ENCODE measurements around the gene CLEC4E.

DNA sequence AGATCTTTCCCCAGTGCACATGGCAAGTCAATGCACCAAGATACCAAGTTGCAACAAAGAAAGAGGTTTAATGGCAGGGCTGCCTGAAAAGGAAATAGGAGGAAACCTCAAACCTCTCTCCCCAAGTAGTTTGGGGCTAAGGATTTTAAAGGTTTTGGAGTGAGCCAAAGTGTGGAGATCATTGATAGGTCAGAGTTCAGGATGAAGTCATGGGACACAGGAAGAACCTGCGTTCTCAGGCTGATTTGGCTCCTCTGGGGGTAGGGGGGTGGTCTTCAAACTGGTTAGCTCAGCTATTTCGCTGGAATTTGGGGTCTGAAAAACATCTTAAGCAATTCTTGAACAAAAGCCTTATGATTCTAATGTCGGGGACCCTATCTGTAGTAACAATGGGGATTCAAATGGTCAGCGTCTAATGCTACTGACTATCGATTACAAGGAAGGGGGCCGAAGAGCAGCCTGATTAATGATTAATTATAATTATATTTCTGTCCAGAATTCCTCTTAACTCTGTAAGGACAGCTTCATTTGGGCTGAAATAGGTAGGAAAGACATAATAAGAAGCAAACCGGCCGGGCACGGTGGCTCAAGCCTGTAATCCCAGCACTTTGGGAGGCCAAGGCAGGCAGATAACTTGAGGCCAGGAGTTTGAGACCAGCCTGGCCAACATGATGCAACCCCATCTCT lies 40.5 kb upstream of the CLEC4E start:
- TF ChIP-seq CTCF (conservative IDR thresholded peaks at IDR 0.05; ENCODE audit: low read depth, low read length) (no peak), RCOR1 (IDR thresholded peaks at IDR 0.05; ENCODE audit: insufficient replicate concordance, low read length) (no peak), CHD1 (IDR thresholded peaks at IDR 0.05; ENCODE audit: low read depth, low read length) (no peak), SMC3 (IDR thresholded peaks at IDR 0.05; ENCODE audit: low read depth, low read length) (no peak), POLR2A (IDR thresholded peaks at IDR 0.05; ENCODE audit: low read depth, low read length) (no peak), RFX5 (IDR thresholded peaks at IDR 0.05; ENCODE audit: low read depth, low read length) (no peak), MXI1 (IDR thresholded peaks at IDR 0.05; ENCODE audit: borderline replicate concordance, low read depth, low read length) (no peak), BHLHE40 (IDR thresholded peaks at IDR 0.05; ENCODE audit: low read depth, low read length) (no peak)
- TF ChIP-seq, protein P1, sequence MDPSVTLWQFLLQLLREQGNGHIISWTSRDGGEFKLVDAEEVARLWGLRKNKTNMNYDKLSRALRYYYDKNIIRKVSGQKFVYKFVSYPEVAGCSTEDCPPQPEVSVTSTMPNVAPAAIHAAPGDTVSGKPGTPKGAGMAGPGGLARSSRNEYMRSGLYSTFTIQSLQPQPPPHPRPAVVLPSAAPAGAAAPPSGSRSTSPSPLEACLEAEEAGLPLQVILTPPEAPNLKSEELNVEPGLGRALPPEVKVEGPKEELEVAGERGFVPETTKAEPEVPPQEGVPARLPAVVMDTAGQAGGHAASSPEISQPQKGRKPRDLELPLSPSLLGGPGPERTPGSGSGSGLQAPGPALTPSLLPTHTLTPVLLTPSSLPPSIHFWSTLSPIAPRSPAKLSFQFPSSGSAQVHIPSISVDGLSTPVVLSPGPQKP (IDR thresholded peaks at IDR 0.05; ENCODE audit: borderline replicate concordance, low read depth, low read length): no peak

All from IMR-90 (cell line).